GM23338 (cell line): ENCODE results near the gene ARSH. TPM values are rescaled to one million over a fixed set of nuclear protein-coding genes. Genes with fewer than 3 reads are reported as not detected.
A peak's percentile ranks its signal among the peaks of the same experiment; 100 is the strongest.
"Not testable (repeated sequence)": the region's sequence is repeated elsewhere in the genome, so short reads cannot be mapped to it uniquely, and the experiment has no call there.

Source experiments
- ATAC-seq: fragments of 200-7000 bp; cut with Tn5 transposase; 3 replicates; pipeline ENCODE4 v1.9.1; 2020
- DNase-seq: peaks from one replicate; pipeline ENCODE4 v3.0.0-alpha.2; 2015; ENCODE audit warnings: low spot score
- H2AFZ ChIP-seq: fragments of 200-600 bp; sonication (generic); 2 replicates; pipeline ENCODE4 v1.8.0; 2016; ENCODE audit warnings: antibody characterized with exemption, mild to moderate bottlenecking, moderate library complexity
- H3F3A ChIP-seq: fragments of 200-600 bp; sonication (generic); replicated peaks from 2 replicates; pipeline ENCODE4 v1.8.0; 2017; ENCODE audit warnings: antibody characterized with exemption, mixed run types, low read depth
- H3K27ac ChIP-seq: fragments of 200-600 bp; sonication (generic); 2 replicates; pipeline ENCODE4 v1.6.1; 2016; ENCODE audit warnings: low read depth
- H3K27me3 ChIP-seq: fragments of 200-600 bp; sonication (generic); 2 replicates; pipeline ENCODE4 v1.8.0; 2016; ENCODE audit warnings: mild to moderate bottlenecking, mixed run types, moderate library complexity; ENCODE audit not compliant: insufficient read depth
- H3K36me3 ChIP-seq: fragments of 200-600 bp; sonication (generic); 2 replicates; pipeline ENCODE4 v1.8.0; 2016; ENCODE audit warnings: mild to moderate bottlenecking; ENCODE audit not compliant: insufficient read depth
- H3K4me1 ChIP-seq: fragments of 200-600 bp; sonication (generic); 2 replicates; pipeline ENCODE4 v1.8.0; 2016; ENCODE audit warnings: mild to moderate bottlenecking, moderate library complexity; ENCODE audit not compliant: insufficient read depth
- H3K4me2 ChIP-seq: fragments of 200-600 bp; sonication (generic); 2 replicates; pipeline ENCODE4 v1.7.1; 2017; ENCODE audit warnings: mixed run types
- H3K4me3 ChIP-seq: fragments of 200-600 bp; sonication (generic); 2 replicates; pipeline ENCODE4 v1.6.1; 2016; ENCODE audit warnings: mixed run types
- H3K79me2 ChIP-seq: fragments of 200-600 bp; sonication (generic); replicated peaks from 2 replicates; pipeline ENCODE4 v1.8.0; 2017; ENCODE audit warnings: mild to moderate bottlenecking; ENCODE audit not compliant: insufficient read depth
- H3K9me2 ChIP-seq: fragments of 200-600 bp; sonication (generic); 2 replicates; pipeline ENCODE4 v1.8.0; 2017; ENCODE audit not compliant: insufficient read depth
- H4K20me1 ChIP-seq: fragments of 200-600 bp; sonication (generic); replicated peaks from 2 replicates; pipeline ENCODE4 v1.8.0; 2017; ENCODE audit warnings: mild to moderate bottlenecking; ENCODE audit not compliant: insufficient read depth
- H3K27ac Mint-ChIP-seq: 2 replicates; pipeline ENCODE4 v1.8.0; 2020; ENCODE audit warnings: inconsistent platforms, mild to moderate bottlenecking, moderate library complexity, mixed read lengths
- H3K27me3 Mint-ChIP-seq: 3 replicates; pipeline ENCODE4 v1.8.0; 2022; ENCODE audit warnings: low read depth, mild to moderate bottlenecking, moderate library complexity, mixed read lengths, inconsistent platforms; ENCODE audit not compliant: insufficient read depth, poor library complexity
- H3K36me3 Mint-ChIP-seq: 3 replicates; pipeline ENCODE4 v1.8.0; 2021; ENCODE audit warnings: low read depth, mild to moderate bottlenecking, inconsistent platforms, moderate library complexity, mixed read lengths
- H3K4me1 Mint-ChIP-seq: 3 replicates; pipeline ENCODE4 v1.8.0; 2020; ENCODE audit warnings: mild to moderate bottlenecking, inconsistent platforms, mixed read lengths
- H3K4me3 Mint-ChIP-seq: 3 replicates; pipeline ENCODE4 v1.8.0; 2021; ENCODE audit warnings: moderate library complexity, mild to moderate bottlenecking, inconsistent platforms, mixed read lengths
- H3K9me3 Mint-ChIP-seq: 3 replicates; pipeline ENCODE4 v1.8.0; 2020; ENCODE audit warnings: moderate library complexity, mild to moderate bottlenecking, inconsistent platforms, mixed read lengths
- CREB1 ChIP-seq: fragments of 250-450 bp; sonication (Bioruptor Pico); IDR thresholded peaks from 2 replicates; pipeline ENCODE4 v1.5.0; 2020; ENCODE audit warnings: low read depth, mild to moderate bottlenecking, moderate library complexity
- CTCF ChIP-seq, 2 experiments: fragments of 200-600 bp in 1 of 2; sonication (generic) in 1 of 2; conservative IDR thresholded peaks; 2 replicates each; pipeline versions ENCODE4 v1.5.1 to v1.6.1; 2016 to 2017; ENCODE audit warnings: antibody characterized with exemption in 2 of 2, low read depth in 2 of 2, mild to moderate bottlenecking in 2 of 2, moderate library complexity in 1 of 2
- ETS1 ChIP-seq: IDR thresholded peaks from 2 replicates; pipeline ENCODE4 v1.6.1; 2016; ENCODE audit warnings: antibody characterized with exemption
- JUNB ChIP-seq: IDR thresholded peaks from one replicate; pipeline ENCODE4 v1.6.1; 2016; ENCODE audit warnings: antibody characterized with exemption; ENCODE audit not compliant: unreplicated experiment
- NANOG ChIP-seq: IDR thresholded peaks from 2 replicates; pipeline ENCODE4 v1.6.1; 2016; ENCODE audit warnings: antibody characterized with exemption, borderline replicate concordance
- POLR2AphosphoS5 ChIP-seq: IDR thresholded peaks from 2 replicates; pipeline ENCODE4 v1.6.1; 2016; ENCODE audit warnings: antibody characterized with exemption, low read depth
- REST ChIP-seq: IDR thresholded peaks from one replicate; pipeline ENCODE4 v1.6.1; 2018; ENCODE audit warnings: antibody characterized with exemption; ENCODE audit not compliant: unreplicated experiment
- ZNF114 ChIP-seq: fragments of 250-450 bp; sonication (Bioruptor Pico); IDR thresholded peaks from 2 replicates; pipeline ENCODE4 v1.5.0; 2020; ENCODE audit warnings: mild to moderate bottlenecking, moderate library complexity
- ZNF331 ChIP-seq: fragments of 250-450 bp; sonication (Bioruptor Pico); IDR thresholded peaks from 2 replicates; pipeline ENCODE4 v1.5.0; 2020; ENCODE audit warnings: low read depth, mild to moderate bottlenecking, moderate library complexity
- polyA plus RNA-seq: library from polyadenylated mRNA; unstranded; fragments of >200 nt; fragmentation: Nextera tagmentation; extraction: Ambion mirVana; gene quantifications from 2 replicates; pipeline ENCODE4 v1.2.1, GENCODE V29; 2016
- total RNA-seq: library from RNA; depleted of rRNA; stranded (reverse); fragments of >200 nt; shearing (Covaris generic); gene quantifications from 2 replicates; pipeline ENCODE4 v1.2.3, GENCODE V29; 2014

ARSH gene
- total and polyA plus RNA-seq, 2 experiments from 2014 or later: not detected

GRCh38 chrX:3050523-3051175, 44.3 kb downstream of the ARSH start:
- not testable (repeated sequence) for H3K27me3 ChIP-seq, H2AFZ ChIP-seq, H3K4me2 ChIP-seq, H3F3A ChIP-seq, H3K27ac Mint-ChIP-seq, H3K27ac ChIP-seq, H3K36me3 ChIP-seq, H3K79me2 ChIP-seq, H3K9me3 Mint-ChIP-seq, ATAC-seq, H3K4me1 ChIP-seq, DNase-seq, H4K20me1 ChIP-seq, H3K4me3 Mint-ChIP-seq, H3K27me3 Mint-ChIP-seq, H3K4me3 ChIP-seq, H3K36me3 Mint-ChIP-seq, H3K4me1 Mint-ChIP-seq, H3K9me2 ChIP-seq

GRCh38 chrX:3052860-3053259, 46.5 kb downstream of the ARSH start:
- DNase-seq (no peak), ATAC-seq (no peak)
- H3K27me3 ChIP-seq: no peaks in the 10 kb centered on the region
- no peak overlapping the region for H3K4me3 Mint-ChIP-seq
- no peak overlapping the region for H3K4me2 ChIP-seq
- H3K79me2 ChIP-seq: no peaks in the 10 kb centered on the region
- H3K27ac Mint-ChIP-seq: no peak overlapping the region
- H3F3A ChIP-seq: no peaks in the 10 kb centered on the region
- no peak overlapping the region for H3K4me3 ChIP-seq
- H3K27me3 Mint-ChIP-seq: peaks cover 1% of the 10 kb centered on the region
- H3K9me2 ChIP-seq: no peaks in the 10 kb centered on the region
- H3K36me3 Mint-ChIP-seq: no peaks in the 10 kb centered on the region
- TF ChIP-seq CTCF (conservative IDR thresholded peaks at IDR 0.05; ENCODE audit: low read depth in 2 of 2) (no peak), CREB1 (CRISPR knock-in tag) (no peak), NANOG (no peak), ZNF114 (no peak), JUNB (no peak), ETS1 (no peak)
- no peaks in the 10 kb centered on the region; the same call in 2 of the 3 replicates for H3K9me3 Mint-ChIP-seq
- H3K27ac ChIP-seq: no peak overlapping the region
- H3K4me1 ChIP-seq: no peaks in the 10 kb centered on the region
- H2AFZ ChIP-seq: no peak overlapping the region
- no peaks in the 10 kb centered on the region for H4K20me1 ChIP-seq
- no peaks in the 10 kb centered on the region for H3K36me3 ChIP-seq
- no peaks in the 10 kb centered on the region; the same call in 2 of the 3 replicates for H3K4me1 Mint-ChIP-seq

GRCh38 chrX:3066555-3066954, 60.2 kb downstream of the ARSH start:
- no peaks in the 10 kb centered on the region for H3K79me2 ChIP-seq
- DNase-seq (peak; percentile 3), ATAC-seq (no peak)
- no peaks in the 10 kb centered on the region for H3K36me3 Mint-ChIP-seq
- H3K4me3 ChIP-seq: no peak overlapping the region
- H3K4me3 Mint-ChIP-seq: no peak overlapping the region
- no peaks in the 10 kb centered on the region for H3K27me3 Mint-ChIP-seq
- H3K36me3 ChIP-seq: no peaks in the 10 kb centered on the region
- H3K4me2 ChIP-seq: no peak overlapping the region
- H3K4me1 Mint-ChIP-seq: no peaks in the 10 kb centered on the region
- no peaks in the 10 kb centered on the region; the same call in 2 of the 3 replicates for H3K9me3 Mint-ChIP-seq
- H3K27ac ChIP-seq: no peak overlapping the region
- no peaks in the 10 kb centered on the region for H3K9me2 ChIP-seq
- no peaks in the 10 kb centered on the region for H4K20me1 ChIP-seq
- H3K27ac Mint-ChIP-seq: no peak overlapping the region
- H3K27me3 ChIP-seq: no peaks in the 10 kb centered on the region
- no peaks in the 10 kb centered on the region for H3F3A ChIP-seq
- no peak overlapping the region for H2AFZ ChIP-seq
- no peaks in the 10 kb centered on the region for H3K4me1 ChIP-seq
- TF ChIP-seq ZNF331 (CRISPR knock-in tag): no peak
- no peak for TF ChIP-seq JUNB
- no peak for TF ChIP-seq ETS1
- no peak for TF ChIP-seq ZNF114
- no peak for TF ChIP-seq REST
- TF ChIP-seq NANOG: no peak
- no peak for TF ChIP-seq POLR2AphosphoS5
